ENCODE measurements around the gene NAA16.

The NAA16 gene

DNA sequence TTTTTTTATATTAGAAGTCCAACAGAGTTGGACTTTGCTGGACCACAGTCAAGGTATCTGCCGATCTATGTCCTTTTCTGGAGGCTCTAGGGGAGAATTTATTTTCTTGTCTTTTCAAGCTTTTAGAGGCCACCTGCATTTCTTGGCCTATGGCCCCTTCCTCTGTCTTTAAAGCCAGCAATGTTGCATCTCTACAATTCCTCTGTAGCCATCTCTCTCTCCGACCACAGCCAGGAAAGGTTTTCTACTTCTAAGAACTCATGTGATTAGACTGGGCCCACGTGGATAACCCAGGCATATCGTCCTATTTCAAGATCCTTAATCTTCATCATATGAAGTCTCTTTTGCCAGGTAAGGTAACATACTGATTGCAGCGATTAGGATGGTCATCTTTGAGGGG lies 102.8 kb downstream of the NAA16 start:
- Histone ChIP-seq H3K27me3 (ENCODE audit: control insufficient read depth, low read length) (no peaks in the 10 kb centered on the region), H3K9me2 (replicated peaks; ENCODE audit: control insufficient read depth, low read length) (no peaks in the 10 kb centered on the region), H3K4me2 (ENCODE audit: low read length) (no peak overlapping the region), H3K79me2 (ENCODE audit: control insufficient read depth, low read length) (no peaks in the 10 kb centered on the region), H3F3A (ENCODE audit: control insufficient read depth, insufficient read depth) (no peaks in the 10 kb centered on the region), H4K20me1 (ENCODE audit: control insufficient read depth, insufficient read depth, low read depth, low read length) (no peaks in the 10 kb centered on the region), H3K36me3 (ENCODE audit: control insufficient read depth, low read length) (no peaks in the 10 kb centered on the region), H3K4me1 (ENCODE audit: control insufficient read depth, low read length) (peaks cover 11% of the 10 kb centered on the region), H3K9me3 (ENCODE audit: control insufficient read depth, insufficient read depth, low read length) (no peaks in the 10 kb centered on the region), H3K4me3 (ENCODE audit: low read length) (no peak overlapping the region), H3K27ac (ENCODE audit: low read depth, low read length) (no peak overlapping the region)
- TF ChIP-seq EZH2phosphoT487 (IDR thresholded peaks at IDR 0.05; ENCODE audit: borderline replicate concordance, low read length), result no peak
- TF ChIP-seq, protein P1, sequence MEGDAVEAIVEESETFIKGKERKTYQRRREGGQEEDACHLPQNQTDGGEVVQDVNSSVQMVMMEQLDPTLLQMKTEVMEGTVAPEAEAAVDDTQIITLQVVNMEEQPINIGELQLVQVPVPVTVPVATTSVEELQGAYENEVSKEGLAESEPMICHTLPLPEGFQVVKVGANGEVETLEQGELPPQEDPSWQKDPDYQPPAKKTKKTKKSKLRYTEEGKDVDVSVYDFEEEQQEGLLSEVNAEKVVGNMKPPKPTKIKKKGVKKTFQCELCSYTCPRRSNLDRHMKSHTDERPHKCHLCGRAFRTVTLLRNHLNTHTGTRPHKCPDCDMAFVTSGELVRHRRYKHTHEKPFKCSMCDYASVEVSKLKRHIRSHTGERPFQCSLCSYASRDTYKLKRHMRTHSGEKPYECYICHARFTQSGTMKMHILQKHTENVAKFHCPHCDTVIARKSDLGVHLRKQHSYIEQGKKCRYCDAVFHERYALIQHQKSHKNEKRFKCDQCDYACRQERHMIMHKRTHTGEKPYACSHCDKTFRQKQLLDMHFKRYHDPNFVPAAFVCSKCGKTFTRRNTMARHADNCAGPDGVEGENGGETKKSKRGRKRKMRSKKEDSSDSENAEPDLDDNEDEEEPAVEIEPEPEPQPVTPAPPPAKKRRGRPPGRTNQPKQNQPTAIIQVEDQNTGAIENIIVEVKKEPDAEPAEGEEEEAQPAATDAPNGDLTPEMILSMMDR (IDR thresholded peaks at IDR 0.05; ENCODE audit: low read depth, low read length, poor library complexity, severe bottlenecking), result no peak

DNA sequence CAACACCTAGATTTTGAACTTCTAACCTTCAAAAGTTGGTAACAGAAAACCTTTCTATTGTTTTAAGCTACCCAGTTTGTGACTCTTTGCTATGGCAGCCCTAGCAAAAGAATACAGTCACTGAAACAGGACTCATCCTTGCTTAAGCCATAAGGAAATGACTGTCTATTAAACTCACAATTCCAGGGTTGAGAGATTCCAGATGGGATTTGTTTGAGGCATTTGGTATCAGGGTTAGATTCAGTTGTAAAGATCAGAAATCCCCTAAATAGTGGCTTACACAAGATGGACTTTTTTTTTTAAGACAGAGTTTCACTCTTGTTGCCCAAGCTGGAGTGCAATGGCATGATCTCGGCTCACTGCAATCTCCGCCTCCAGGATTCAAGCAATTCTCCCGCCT lies 105.2 kb downstream of the NAA16 start:
- H3K9me2 ChIP-seq (replicated peaks; ENCODE audit: control insufficient read depth, low read length), result no peaks in the 10 kb centered on the region
- no peak overlapping the region for H3K27ac ChIP-seq (ENCODE audit: low read depth, low read length)
- no peaks in the 10 kb centered on the region for H3K9me3 ChIP-seq (ENCODE audit: control insufficient read depth, insufficient read depth, low read length)
- peaks cover 15% of the 10 kb centered on the region for H3K4me1 ChIP-seq (ENCODE audit: control insufficient read depth, low read length)
- no peaks in the 10 kb centered on the region for H3K27me3 ChIP-seq (ENCODE audit: control insufficient read depth, low read length)
- H3K79me2 ChIP-seq (ENCODE audit: control insufficient read depth, low read length), result no peaks in the 10 kb centered on the region
- no peaks in the 10 kb centered on the region for H3F3A ChIP-seq (ENCODE audit: control insufficient read depth, insufficient read depth)
- H3K36me3 ChIP-seq (ENCODE audit: control insufficient read depth, low read length), result no peaks in the 10 kb centered on the region
- H3K4me2 ChIP-seq (ENCODE audit: low read length), result no peak overlapping the region
- no peak overlapping the region for H3K4me3 ChIP-seq (ENCODE audit: low read length)
- H4K20me1 ChIP-seq (ENCODE audit: control insufficient read depth, insufficient read depth, low read depth, low read length), result no peaks in the 10 kb centered on the region
- no peak for TF ChIP-seq EZH2phosphoT487 (IDR thresholded peaks at IDR 0.05; ENCODE audit: borderline replicate concordance, low read length)
- TF ChIP-seq, protein P1 (IDR thresholded peaks at IDR 0.05; ENCODE audit: low read depth, low read length, poor library complexity, severe bottlenecking), result no peak

DNA sequence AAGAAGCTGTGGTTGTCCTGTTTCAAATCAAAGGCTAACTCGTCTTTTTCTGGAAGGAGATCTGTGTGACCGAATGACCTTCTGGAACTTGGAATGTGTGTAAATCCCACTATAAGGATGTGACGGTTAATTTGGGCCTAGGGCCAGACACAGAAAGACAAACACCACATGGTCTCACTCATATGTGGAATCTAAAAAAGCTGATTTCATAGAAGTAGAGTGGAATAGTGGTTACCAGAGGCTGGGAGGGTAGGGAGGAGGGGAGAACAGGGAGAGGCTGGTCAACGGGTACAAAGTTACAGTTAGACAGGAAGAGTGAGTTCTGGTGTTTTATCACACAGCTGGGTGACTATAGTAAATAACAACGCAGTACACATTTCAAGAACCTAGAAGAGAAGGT lies 107.0 kb downstream of the NAA16 start:
- no peaks in the 10 kb centered on the region for H4K20me1 ChIP-seq (ENCODE audit: control insufficient read depth, insufficient read depth, low read depth, low read length)
- no peaks in the 10 kb centered on the region for H3K9me2 ChIP-seq (replicated peaks; ENCODE audit: control insufficient read depth, low read length)
- TF ChIP-seq, protein P1 (IDR thresholded peaks at IDR 0.05; ENCODE audit: low read depth, low read length, poor library complexity, severe bottlenecking), result no peak
- TF ChIP-seq EZH2phosphoT487 (IDR thresholded peaks at IDR 0.05; ENCODE audit: borderline replicate concordance, low read length), result no peak
- no peak overlapping the region for H3K4me3 ChIP-seq (ENCODE audit: low read length)
- H3K36me3 ChIP-seq (ENCODE audit: control insufficient read depth, low read length), result no peaks in the 10 kb centered on the region
- no peaks in the 10 kb centered on the region for H3K27me3 ChIP-seq (ENCODE audit: control insufficient read depth, low read length)
- no peaks in the 10 kb centered on the region for H3K9me3 ChIP-seq (ENCODE audit: control insufficient read depth, insufficient read depth, low read length)
- no peak overlapping the region for H3K4me2 ChIP-seq (ENCODE audit: low read length)
- no peak overlapping the region for H3K27ac ChIP-seq (ENCODE audit: low read depth, low read length)
- H3F3A ChIP-seq (ENCODE audit: control insufficient read depth, insufficient read depth), result no peaks in the 10 kb centered on the region
- H3K79me2 ChIP-seq (ENCODE audit: control insufficient read depth, low read length), result no peaks in the 10 kb centered on the region
- H3K4me1 ChIP-seq (ENCODE audit: control insufficient read depth, low read length), result peaks cover 11% of the 10 kb centered on the region

DNA sequence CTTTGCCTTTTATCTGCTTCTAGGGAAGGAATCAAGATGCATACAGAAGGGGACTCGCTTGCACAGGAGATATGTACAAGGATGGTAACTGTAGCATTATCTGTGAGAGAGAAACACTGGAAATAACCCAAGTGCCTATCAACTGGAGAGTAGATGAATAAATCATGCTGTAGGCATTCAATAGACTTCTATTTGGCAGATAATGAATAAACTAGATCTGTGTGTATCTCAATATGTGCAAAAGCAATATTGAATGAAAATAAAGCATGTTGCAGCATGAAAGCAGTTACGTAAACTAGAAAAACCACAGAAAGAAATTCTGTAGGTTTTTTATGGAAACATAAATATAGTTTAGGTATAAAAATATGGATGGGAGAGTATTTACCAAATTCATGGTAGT lies 107.7 kb downstream of the NAA16 start:
- no peak overlapping the region for H3K4me2 ChIP-seq (ENCODE audit: low read length)
- no peak overlapping the region for H3K4me3 ChIP-seq (ENCODE audit: low read length)
- peaks cover 11% of the 10 kb centered on the region for H3K4me1 ChIP-seq (ENCODE audit: control insufficient read depth, low read length)
- no peak for TF ChIP-seq EZH2phosphoT487 (IDR thresholded peaks at IDR 0.05; ENCODE audit: borderline replicate concordance, low read length)
- TF ChIP-seq, protein P1 (IDR thresholded peaks at IDR 0.05; ENCODE audit: low read depth, low read length, poor library complexity, severe bottlenecking), result no peak
- no peaks in the 10 kb centered on the region for H3K9me2 ChIP-seq (replicated peaks; ENCODE audit: control insufficient read depth, low read length)
- no peaks in the 10 kb centered on the region for H3F3A ChIP-seq (ENCODE audit: control insufficient read depth, insufficient read depth)
- no peaks in the 10 kb centered on the region for H3K36me3 ChIP-seq (ENCODE audit: control insufficient read depth, low read length)
- no peaks in the 10 kb centered on the region for H3K79me2 ChIP-seq (ENCODE audit: control insufficient read depth, low read length)
- no peaks in the 10 kb centered on the region for H4K20me1 ChIP-seq (ENCODE audit: control insufficient read depth, insufficient read depth, low read depth, low read length)
- no peaks in the 10 kb centered on the region for H3K27me3 ChIP-seq (ENCODE audit: control insufficient read depth, low read length)
- H3K9me3 ChIP-seq (ENCODE audit: control insufficient read depth, insufficient read depth, low read length), result no peaks in the 10 kb centered on the region
- H3K27ac ChIP-seq (ENCODE audit: low read depth, low read length), result no peak overlapping the region
